Stimulated activated CD4-positive, alpha-beta T cell treated with anti-CD3 and anti-CD28 coated beads, Interleukin-2, amount 100 ng/mL, for 48 hours (primary cell): ENCODE results near the gene TANGO6.
"Not testable (repeated sequence)": the region's sequence is repeated elsewhere in the genome, so short reads cannot be mapped to it uniquely, and the experiment has no call there.

Experiments
- DNase-seq, 2 donors: peaks; one replicate each; pipeline ENCODE4 v3.0.0-alpha.2; 2020

TANGO6 gene

DNA sequence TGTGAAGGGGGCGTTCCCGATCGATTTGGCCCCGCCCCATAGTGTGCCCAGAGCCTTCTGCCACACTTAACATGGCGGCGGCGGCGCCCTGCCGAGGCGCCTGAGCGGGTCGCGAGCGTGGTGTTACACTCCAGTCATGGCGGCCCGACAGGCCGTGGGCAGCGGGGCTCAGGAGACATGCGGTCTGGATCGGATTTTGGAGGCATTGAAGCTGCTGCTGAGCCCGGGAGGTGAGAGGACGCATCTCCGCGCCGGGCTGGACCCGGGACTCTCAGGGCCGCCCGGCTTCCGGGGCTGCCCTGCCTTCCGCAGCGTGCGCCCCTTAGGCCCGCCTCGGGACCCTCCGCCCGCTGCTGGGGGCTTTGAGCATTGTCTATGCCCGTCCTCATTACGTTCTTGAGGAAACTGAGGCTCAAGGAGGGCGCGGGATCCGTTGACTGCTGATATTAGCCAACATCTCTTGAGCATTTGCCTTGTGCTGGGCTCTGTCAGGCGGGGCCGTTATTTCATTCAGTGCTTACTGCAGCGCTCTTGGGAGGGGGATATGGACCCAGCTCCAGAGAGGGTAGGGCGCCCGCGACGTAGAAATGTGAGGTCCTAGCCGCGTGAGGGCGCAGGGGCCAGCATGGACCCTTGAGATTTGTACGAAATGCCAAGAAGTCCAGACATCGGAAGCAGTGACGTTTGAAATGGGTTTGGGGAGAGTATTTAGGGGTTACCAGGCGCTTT, at the start of gene TANGO6:
TSS of gene TANGO6 (plus strand) at position 50 of the 729 bp plus-strand sequence. CDS start at position 137, 87 bp downstream.
- peak; percentile 90 to 93 for DNase-seq

DNA sequence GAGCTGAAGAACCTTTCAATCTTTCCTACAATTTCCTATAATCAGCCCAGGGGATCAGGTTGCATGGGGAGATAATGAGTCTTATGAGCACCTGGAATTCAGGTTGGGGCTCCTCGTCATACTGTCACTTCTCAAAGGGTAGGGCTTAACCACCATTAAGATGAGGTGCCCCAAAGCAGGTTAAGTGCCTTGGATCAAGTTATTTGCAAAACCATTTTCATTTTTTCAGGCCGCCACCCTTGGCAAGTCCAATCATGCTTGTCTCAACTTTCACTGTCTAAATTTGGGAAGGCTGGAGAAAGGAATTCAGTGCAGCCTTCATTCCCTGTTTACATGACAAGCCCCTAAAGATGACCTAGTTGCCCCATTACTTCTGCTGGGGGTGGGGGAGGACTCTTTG, 44.9 kb upstream of the TANGO6 start:
- no peak for DNase-seq

- peak; percentile 25 to 56 for DNase-seq
These were observed 43.0 kb upstream of the TANGO6 start for GRCh38 chr16:68800257-68800875.

DNA sequence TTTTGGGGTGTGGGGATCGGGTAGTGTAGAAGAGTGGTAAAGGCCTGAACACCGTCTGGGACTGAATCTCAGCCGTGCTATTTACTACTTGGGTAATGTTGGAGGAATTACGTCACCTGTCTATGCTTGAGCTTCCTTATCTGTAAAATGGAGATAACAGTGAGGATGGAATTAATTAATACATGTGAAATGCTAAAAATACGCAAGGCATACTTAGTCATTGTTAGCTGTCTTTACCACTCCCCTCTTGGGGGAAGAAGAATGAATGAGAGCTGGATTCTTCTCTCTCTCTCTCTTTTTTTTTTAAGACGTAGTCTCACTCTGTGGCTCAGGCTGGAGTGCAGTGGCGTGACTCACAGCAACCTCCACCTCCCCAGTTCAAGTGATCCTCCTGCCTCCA, 41.1 kb upstream of the TANGO6 start:
- no peak for DNase-seq

GRCh38 chr16:68806422-68806821, 36.9 kb upstream of the TANGO6 start:
- DNase-seq: no peak

GRCh38 chr16:68806981-68807380, 36.4 kb upstream of the TANGO6 start:
- no peak for DNase-seq

GRCh38 chr16:68814516-68814915, 28.8 kb upstream of the TANGO6 start:
- DNase-seq: no peak

DNA sequence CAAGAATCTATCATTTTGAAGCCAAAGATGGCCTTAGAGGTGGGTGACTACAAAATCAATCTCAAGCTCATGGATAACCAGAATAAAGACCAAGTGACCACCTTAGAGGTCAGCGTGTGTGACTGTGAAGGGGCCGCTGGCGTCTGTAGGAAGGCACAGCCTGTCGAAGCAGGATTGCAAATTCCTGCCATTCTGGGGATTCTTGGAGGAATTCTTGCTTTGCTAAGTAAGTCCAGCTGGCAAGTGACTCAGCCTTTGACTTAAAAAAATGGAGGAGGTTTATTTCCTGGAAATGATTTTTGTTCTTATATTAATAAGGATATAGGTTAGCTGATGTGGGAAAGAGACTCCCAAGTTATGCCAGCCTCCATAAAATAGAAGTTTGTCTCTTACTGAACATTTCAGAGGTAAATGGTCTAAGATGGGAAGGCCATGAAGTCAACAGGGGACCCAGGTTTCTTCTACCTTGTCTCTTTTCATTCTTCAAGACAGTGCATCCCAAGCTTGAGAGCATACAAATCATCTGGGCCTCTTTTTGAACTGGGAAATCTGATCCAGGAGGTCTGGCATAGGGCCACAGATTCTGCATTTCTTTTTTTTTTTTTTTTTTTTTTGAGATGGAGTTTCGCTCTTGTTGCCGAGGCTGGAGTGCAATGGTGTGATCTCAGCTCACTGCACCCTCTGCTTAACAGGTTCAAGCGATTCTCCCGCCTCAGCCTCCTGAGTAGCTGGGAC, 19.8 kb upstream of the TANGO6 start:
- DNase-seq: no peak

DNA sequence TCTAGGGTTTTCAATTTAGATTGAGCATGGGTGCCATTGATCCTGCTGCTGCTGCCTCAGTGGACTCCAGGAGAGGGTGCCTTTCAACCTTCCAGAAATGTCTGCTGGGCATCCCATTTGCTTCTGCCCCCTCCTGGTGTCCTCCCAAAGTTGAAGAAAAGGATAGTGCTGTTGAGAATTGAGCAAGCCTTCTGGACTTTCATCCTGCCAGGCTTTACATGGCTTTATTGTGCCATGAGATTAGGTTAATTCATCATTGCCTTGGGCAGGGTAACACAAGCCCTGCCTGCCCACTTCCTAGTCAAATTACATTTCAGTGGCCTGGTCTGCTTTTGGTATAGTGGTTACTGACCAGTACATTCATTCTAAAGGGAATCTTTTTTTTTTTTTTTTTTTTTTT, 17.9 kb upstream of the TANGO6 start:
- no peak for DNase-seq

- DNase-seq: no peak
These were observed 16.7 kb upstream of the TANGO6 start for GRCh38 chr16:68826652-68827051.

GRCh38 chr16:68833251-68833650, 10.1 kb upstream of the TANGO6 start:
- no peak for DNase-seq

- no peak for DNase-seq
These were observed 8.8 kb upstream of the TANGO6 start for GRCh38 chr16:68834550-68834949.

GRCh38 chr16:68835970-68836369, 7.4 kb upstream of the TANGO6 start:
- no peak for DNase-seq

DNA sequence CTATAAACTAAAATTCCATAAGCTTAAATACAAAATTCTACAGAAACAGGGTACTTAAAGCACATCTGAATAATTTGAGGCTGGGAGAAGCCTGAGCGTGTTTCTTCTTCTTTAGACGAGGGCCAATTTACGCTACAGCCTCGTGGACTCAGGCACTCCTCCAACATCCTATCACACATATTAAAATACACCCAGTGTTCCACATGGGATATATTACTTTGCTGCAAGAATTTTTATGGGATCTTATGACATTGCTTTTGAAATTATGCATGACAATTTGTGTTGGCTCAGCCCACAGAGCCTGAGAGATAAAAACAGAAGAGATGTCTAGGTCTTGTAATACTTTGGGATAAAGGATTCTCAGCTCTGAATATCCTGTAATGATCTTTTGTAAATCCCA, 3.5 kb upstream of the TANGO6 start:
- no peak for DNase-seq

- not testable (repeated sequence) for DNase-seq
These were observed 308 bp upstream of the TANGO6 start for GRCh38 chr16:68842964-68843481.

GRCh38 chr16:68844211-68844564, 857 bp downstream of the TANGO6 start:
- DNase-seq: peak in 1 of 2 donors; percentile 3

GRCh38 chr16:68848786-68849185, 5.5 kb downstream of the TANGO6 start:
- no peak for DNase-seq

DNA sequence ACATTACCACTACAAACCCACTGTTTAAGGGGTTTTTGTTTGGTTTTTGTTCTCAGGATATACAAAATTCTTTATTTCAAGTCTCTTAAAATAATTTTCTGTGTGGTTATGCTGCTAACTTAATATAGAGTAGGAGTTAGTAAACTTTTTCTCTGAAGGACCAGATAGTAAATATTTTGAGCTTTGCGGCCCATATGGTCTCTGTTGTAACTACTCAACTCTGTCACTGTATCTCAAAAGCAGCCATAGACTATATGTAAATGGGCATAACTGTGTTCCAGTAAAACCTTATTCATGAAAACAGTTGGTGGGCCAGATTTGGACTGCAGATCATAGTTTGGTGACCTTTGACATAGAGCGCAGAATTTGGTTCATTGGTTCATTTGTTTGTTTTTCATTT, 7.2 kb downstream of the TANGO6 start:
- DNase-seq: no peak

GRCh38 chr16:68851601-68852000, 8.3 kb downstream of the TANGO6 start:
- DNase-seq: no peak

GRCh38 chr16:68857479-68857878, 14.1 kb downstream of the TANGO6 start:
- DNase-seq: no peak

- DNase-seq: no peak
These were observed 16.5 kb downstream of the TANGO6 start for GRCh38 chr16:68859828-68860227.

- DNase-seq: no peak
These were observed 17.9 kb downstream of the TANGO6 start for GRCh38 chr16:68860978-68861892.

GRCh38 chr16:68866933-68867332, 23.6 kb downstream of the TANGO6 start:
- DNase-seq: no peak
